HEK293 (cell line): ENCODE results near the gene DEUP1.

Source experiments
- ZFP37 ChIP-seq: fragments of 450-650 bp; formaldehyde crosslinking; IDR thresholded peaks from 2 replicates; pipeline ENCODE4 v1.5.1; 2016; ENCODE audit warnings: missing biosample characterization, missing genetic modification characterization
- ZNF791 ChIP-seq: fragments of 450-650 bp; formaldehyde crosslinking; IDR thresholded peaks from 2 replicates; pipeline ENCODE4 v1.5.1; 2016; ENCODE audit warnings: missing biosample characterization, missing genetic modification characterization
- TF ChIP-seq, protein P1 (sequence below): fragments of 450-650 bp; formaldehyde crosslinking; IDR thresholded peaks from 2 replicates; pipeline ENCODE4 v1.5.1; 2016; ENCODE audit warnings: missing biosample characterization, missing genetic modification characterization
- TF ChIP-seq, protein P2 (sequence below): fragments of 450-650 bp; IDR thresholded peaks from 2 replicates; pipeline ENCODE4 v1.5.1; 2018; ENCODE audit warnings: missing biosample characterization, missing genetic modification characterization
- TF ChIP-seq, protein P3 (sequence below): fragments of 450-650 bp; formaldehyde crosslinking; IDR thresholded peaks from 2 replicates; pipeline ENCODE4 v1.5.1; 2016; ENCODE audit warnings: missing biosample characterization, missing genetic modification characterization

DNA sequence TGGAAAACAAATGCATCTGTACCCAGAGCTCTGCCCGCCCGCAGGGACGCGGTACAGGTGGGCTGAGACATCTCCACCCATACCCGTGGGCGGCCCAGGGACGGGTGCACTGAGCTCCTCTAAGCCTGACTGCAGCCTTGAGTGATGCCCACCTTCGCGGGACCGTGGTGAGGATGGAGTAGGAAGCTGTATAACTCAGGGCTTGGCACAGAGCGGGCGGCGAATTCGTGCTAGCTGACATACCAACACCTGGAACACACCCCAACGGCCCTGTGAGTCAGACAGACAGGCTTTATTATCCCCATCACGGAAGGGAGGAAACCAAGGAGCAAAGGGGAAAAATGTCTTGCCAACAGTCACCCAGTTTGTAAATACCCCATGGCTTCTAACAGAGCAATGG, 150.7 kb downstream of the DEUP1 start:
- TF ChIP-seq, protein P1, sequence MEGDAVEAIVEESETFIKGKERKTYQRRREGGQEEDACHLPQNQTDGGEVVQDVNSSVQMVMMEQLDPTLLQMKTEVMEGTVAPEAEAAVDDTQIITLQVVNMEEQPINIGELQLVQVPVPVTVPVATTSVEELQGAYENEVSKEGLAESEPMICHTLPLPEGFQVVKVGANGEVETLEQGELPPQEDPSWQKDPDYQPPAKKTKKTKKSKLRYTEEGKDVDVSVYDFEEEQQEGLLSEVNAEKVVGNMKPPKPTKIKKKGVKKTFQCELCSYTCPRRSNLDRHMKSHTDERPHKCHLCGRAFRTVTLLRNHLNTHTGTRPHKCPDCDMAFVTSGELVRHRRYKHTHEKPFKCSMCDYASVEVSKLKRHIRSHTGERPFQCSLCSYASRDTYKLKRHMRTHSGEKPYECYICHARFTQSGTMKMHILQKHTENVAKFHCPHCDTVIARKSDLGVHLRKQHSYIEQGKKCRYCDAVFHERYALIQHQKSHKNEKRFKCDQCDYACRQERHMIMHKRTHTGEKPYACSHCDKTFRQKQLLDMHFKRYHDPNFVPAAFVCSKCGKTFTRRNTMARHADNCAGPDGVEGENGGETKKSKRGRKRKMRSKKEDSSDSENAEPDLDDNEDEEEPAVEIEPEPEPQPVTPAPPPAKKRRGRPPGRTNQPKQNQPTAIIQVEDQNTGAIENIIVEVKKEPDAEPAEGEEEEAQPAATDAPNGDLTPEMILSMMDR (tag by site-specific recombination): no peak
- TF ChIP-seq, protein P2, sequence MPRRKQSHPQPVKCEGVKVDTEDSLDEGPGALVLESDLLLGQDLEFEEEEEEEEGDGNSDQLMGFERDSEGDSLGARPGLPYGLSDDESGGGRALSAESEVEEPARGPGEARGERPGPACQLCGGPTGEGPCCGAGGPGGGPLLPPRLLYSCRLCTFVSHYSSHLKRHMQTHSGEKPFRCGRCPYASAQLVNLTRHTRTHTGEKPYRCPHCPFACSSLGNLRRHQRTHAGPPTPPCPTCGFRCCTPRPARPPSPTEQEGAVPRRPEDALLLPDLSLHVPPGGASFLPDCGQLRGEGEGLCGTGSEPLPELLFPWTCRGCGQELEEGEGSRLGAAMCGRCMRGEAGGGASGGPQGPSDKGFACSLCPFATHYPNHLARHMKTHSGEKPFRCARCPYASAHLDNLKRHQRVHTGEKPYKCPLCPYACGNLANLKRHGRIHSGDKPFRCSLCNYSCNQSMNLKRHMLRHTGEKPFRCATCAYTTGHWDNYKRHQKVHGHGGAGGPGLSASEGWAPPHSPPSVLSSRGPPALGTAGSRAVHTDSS: no peak
- TF ChIP-seq, protein P3, sequence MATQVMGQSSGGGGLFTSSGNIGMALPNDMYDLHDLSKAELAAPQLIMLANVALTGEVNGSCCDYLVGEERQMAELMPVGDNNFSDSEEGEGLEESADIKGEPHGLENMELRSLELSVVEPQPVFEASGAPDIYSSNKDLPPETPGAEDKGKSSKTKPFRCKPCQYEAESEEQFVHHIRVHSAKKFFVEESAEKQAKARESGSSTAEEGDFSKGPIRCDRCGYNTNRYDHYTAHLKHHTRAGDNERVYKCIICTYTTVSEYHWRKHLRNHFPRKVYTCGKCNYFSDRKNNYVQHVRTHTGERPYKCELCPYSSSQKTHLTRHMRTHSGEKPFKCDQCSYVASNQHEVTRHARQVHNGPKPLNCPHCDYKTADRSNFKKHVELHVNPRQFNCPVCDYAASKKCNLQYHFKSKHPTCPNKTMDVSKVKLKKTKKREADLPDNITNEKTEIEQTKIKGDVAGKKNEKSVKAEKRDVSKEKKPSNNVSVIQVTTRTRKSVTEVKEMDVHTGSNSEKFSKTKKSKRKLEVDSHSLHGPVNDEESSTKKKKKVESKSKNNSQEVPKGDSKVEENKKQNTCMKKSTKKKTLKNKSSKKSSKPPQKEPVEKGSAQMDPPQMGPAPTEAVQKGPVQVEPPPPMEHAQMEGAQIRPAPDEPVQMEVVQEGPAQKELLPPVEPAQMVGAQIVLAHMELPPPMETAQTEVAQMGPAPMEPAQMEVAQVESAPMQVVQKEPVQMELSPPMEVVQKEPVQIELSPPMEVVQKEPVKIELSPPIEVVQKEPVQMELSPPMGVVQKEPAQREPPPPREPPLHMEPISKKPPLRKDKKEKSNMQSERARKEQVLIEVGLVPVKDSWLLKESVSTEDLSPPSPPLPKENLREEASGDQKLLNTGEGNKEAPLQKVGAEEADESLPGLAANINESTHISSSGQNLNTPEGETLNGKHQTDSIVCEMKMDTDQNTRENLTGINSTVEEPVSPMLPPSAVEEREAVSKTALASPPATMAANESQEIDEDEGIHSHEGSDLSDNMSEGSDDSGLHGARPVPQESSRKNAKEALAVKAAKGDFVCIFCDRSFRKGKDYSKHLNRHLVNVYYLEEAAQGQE (tag by site-specific recombination): no peak
- TF ChIP-seq ZFP37 (no peak), ZNF791 (tag by site-specific recombination) (no peak)
